AG09319 (cell line): ENCODE results near the gene TRAP1.

Source experiments
- DNase-seq: peaks from one replicate; pipeline ENCODE4 v3.0.0-alpha.2; 2010; ENCODE audit warnings: low read depth; ENCODE audit errors: extremely low read depth
- TF ChIP-seq, protein P1 (sequence below): IDR thresholded peaks from 2 replicates; pipeline ENCODE4 v1.5.1; 2011; ENCODE audit warnings: low read depth, mild to moderate bottlenecking, inconsistent platforms, low read length, moderate library complexity

TRAP1 gene

GRCh38 chr16:3737181-3737580 is 19.9 kb upstream of the TRAP1 start:
- DNase-seq = no peak
- TF ChIP-seq, protein P1, sequence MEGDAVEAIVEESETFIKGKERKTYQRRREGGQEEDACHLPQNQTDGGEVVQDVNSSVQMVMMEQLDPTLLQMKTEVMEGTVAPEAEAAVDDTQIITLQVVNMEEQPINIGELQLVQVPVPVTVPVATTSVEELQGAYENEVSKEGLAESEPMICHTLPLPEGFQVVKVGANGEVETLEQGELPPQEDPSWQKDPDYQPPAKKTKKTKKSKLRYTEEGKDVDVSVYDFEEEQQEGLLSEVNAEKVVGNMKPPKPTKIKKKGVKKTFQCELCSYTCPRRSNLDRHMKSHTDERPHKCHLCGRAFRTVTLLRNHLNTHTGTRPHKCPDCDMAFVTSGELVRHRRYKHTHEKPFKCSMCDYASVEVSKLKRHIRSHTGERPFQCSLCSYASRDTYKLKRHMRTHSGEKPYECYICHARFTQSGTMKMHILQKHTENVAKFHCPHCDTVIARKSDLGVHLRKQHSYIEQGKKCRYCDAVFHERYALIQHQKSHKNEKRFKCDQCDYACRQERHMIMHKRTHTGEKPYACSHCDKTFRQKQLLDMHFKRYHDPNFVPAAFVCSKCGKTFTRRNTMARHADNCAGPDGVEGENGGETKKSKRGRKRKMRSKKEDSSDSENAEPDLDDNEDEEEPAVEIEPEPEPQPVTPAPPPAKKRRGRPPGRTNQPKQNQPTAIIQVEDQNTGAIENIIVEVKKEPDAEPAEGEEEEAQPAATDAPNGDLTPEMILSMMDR = no peak

DNA sequence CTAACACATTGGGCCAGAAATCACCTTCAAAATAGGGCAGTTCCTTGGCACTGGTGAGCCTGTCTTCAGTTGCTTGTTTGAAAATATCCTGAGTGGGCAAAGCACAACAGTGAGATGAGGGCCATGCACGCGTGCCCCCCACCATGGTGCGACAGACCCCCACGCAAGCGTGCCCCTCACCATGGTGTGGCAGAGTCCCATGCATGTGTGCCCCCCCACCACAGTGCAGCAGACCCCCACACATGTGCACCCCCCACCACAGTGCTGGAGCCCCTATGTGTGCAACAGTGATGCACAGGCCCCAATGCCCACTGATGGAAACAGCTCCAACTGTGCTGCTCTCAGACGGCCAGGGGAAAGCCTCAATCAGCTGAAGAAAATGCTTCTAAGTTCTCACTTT is 18.8 kb upstream of the TRAP1 start:
- no peak for DNase-seq
- TF ChIP-seq, protein P1 = no peak

GRCh38 chr16:3735541-3735940 is 18.2 kb upstream of the TRAP1 start:
- DNase-seq = no peak
- TF ChIP-seq, protein P1 = no peak

DNA sequence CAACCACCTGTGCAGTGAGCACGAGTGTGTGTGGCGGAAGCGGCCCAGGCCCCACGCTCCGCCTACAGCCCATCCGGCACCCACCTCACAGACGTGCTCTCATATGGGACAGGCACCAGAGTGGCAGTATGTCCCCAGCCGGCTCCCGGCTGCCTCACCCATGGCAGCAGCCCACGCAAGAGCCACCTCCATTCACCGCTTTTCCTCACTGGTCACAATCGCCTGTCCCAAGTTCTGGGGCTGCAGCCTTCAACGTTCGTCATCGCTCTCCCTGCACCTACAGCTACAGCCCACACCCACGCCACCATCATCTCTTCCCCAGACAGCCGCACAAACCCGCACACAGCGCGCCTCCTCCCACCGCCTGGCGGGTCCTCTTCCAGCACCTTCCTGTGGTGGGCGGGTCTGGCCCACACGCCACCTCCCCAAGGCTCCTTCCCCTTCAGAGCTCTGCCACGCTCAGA is 17.5 kb upstream of the TRAP1 start:
- TF ChIP-seq, protein P1 = no peak
- no peak for DNase-seq

GRCh38 chr16:3734084-3734757 is 16.9 kb upstream of the TRAP1 start:
- TF ChIP-seq, protein P1 = no peak
- no peak for DNase-seq

GRCh38 chr16:3732171-3732570 is 14.8 kb upstream of the TRAP1 start:
- TF ChIP-seq, protein P1 = no peak
- DNase-seq = no peak

DNA sequence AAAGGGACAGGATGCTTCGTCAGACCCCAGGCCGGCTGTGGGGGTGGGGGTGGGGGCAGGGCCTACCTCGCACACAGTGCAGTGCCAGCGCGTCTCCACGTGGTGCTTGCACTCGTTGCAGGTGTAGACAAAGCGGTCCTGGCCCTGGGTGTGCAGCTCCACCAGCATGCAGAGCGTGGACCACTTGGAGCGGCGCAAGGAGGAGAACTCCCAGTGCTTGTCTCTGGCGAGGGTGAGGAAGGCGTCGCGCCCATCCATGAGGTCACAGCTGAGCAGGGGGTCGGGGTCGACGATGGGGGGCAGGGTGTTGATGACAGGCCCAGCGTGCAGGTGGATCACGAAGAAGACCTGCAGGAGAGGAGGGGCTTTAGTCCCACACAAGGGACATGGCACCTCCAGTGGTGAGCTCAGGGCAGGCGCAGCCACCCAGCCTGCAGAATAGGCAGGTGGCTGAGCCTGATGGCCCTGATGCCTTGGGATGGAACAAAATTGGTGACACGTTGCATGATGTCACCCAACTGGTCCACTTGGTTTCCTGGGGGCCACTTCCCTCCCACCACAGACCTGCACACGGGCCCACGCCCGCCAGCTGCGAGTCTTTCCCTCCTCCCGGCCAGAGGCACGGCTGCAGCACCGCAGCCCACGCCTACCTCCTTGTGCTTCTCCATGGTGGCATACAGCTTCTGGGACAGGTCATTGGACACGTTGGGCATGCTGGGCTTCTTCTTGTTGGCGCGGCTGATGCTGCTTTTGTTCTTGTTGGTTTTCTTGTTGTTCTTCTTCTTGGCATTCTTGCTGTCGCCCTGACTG is 14.0 kb upstream of the TRAP1 start:
- TF ChIP-seq, protein P1 = no peak
- no peak for DNase-seq
